SK-N-SH (cell line): Measurements from ENCODE around the gene RASGEF1C.

ENCODE experiments used
- EP300 ChIP-seq, 2 experiments: IDR thresholded peaks; 2 replicates each; pipeline versions ENCODE4 v1.4.0 to v1.6.1; 2012; ENCODE audit warnings: borderline replicate concordance in 1 of 2, low read depth in 1 of 2, low read length in 1 of 2
- GATA2 ChIP-seq: sonication (generic); formaldehyde crosslinking; IDR thresholded peaks from 2 replicates; pipeline ENCODE4 v1.5.0; 2020; ENCODE audit warnings: mild to moderate bottlenecking, missing genetic modification reagents

GRCh38 chr5:180133551-180133950 is 75.5 kb downstream of the RASGEF1C start:
- TF ChIP-seq EP300 (IDR thresholded peaks at IDR 0.05; ENCODE audit: borderline replicate concordance in 1 of 2, low read depth in 1 of 2, low read length in 1 of 2) (no peak), GATA2 (CRISPR knock-in tag) (no peak)
